C4-2B (cell line): ENCODE measurements around the gene TCF7L1.

Experiments
- ZFX ChIP-seq: fragments of 450-650 bp; IDR thresholded peaks from 2 replicates; pipeline ENCODE4 v1.6.1; 2017
- TF ChIP-seq, protein P1 (sequence below): fragments of 450-650 bp; conservative IDR thresholded peaks from 2 replicates; pipeline ENCODE4 v1.5.1; 2017; ENCODE audit warnings: mild to moderate bottlenecking

DNA sequence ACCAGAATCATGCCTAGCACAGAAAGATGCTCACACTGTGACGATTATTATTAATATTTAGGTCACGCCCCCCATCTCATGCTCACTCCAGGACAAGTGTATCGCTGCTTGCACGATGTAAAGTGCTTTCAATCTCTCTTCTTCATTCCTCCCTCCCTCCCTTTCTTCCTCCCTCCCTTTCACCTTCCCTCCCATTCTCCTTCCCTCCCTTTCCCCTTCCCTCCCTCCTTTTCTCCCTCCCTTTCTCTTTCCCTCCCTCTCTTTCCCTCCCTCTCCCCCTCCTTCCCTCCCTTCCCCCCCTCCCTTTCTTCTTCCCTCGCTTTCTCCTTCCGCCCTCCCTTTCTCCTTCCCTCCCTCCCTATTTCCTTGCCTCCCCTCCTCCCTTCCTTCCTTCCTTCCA lies 175.0 kb downstream of the TCF7L1 start:
- TF ChIP-seq, protein P1, sequence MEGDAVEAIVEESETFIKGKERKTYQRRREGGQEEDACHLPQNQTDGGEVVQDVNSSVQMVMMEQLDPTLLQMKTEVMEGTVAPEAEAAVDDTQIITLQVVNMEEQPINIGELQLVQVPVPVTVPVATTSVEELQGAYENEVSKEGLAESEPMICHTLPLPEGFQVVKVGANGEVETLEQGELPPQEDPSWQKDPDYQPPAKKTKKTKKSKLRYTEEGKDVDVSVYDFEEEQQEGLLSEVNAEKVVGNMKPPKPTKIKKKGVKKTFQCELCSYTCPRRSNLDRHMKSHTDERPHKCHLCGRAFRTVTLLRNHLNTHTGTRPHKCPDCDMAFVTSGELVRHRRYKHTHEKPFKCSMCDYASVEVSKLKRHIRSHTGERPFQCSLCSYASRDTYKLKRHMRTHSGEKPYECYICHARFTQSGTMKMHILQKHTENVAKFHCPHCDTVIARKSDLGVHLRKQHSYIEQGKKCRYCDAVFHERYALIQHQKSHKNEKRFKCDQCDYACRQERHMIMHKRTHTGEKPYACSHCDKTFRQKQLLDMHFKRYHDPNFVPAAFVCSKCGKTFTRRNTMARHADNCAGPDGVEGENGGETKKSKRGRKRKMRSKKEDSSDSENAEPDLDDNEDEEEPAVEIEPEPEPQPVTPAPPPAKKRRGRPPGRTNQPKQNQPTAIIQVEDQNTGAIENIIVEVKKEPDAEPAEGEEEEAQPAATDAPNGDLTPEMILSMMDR, result no peak
- TF ChIP-seq ZFX, result no peak
